ENCODE data around the gene CNNM2.

The CNNM2 gene

DNA sequence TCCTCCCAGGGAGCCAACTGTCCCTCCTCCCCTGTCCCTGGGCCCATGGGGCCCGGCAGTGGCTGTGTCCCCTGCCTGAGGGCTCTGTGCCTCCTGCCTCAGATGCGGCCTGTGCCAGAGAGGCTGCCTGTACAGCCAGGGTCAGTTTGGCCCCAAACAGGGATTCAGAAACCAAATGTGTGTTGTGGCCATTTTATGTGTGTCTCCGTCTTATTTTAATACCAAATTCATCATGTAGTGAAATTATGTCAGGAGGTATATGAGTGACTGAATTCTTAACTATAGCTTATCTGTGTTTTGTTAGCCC is 160.2 kb downstream of the CNNM2 start:
- no peak for DNase-seq

DNA sequence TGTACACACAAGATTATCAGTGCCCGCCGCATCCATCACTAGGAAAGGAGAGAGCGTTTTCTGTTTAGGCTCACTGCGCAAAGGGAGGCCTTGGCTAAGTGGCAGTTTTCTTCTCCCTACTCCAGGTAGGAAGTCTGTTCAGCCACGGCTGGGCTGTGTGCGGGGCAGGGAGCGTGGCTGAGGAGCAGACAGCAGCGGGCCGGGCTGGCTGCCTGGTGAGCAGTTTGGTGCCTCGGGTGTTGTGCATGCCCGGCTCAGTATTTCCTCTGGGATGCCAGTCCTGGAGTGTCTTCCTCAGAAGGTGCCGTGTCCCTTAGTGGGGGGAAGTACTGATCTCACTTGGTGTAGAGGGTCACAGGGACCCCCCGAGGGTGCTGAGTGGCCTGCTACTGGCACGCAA is 160.6 kb downstream of the CNNM2 start:
- DNase-seq, result no peak

DNA sequence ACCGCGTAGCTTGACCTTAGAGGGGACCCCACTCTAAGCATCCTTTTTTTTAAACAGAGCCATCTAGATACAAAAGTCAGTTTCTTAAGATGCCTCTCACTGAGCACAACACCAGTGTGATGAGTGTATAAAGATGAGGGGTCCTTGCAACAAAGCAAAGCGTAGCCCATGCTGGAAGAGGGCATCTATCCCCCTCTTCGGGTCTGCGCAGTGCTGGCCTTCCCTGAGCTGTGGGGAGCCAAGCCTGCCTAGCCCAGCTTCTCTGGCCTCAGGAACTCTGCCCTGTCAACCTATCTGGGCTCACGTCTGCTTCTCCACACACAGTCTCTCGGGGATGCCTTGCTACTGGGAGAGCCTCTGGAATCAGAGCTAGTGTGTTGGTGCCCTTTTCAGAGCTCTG is 161.0 kb downstream of the CNNM2 start:
- DNase-seq, result no peak

DNA sequence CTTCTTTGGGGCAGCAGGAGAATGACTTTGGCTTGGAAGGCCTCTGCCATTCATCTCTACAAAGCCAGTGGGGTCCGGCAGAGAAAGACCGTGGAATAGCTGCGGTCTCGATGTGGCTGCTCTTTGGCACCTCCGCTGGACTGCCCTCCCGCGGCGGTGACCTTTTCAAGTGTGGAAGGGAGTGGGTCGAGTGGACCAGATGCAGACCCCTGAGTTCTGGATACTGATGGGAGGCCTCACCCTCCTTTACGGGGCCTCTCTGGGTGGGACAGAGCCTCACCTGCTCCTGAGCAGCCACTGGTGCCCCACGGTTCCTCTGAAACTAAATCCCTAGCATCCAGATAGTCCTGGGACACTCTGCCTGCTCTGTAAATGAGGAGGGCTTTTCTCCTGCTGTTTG is 161.9 kb downstream of the CNNM2 start:
- no peak for DNase-seq

DNA sequence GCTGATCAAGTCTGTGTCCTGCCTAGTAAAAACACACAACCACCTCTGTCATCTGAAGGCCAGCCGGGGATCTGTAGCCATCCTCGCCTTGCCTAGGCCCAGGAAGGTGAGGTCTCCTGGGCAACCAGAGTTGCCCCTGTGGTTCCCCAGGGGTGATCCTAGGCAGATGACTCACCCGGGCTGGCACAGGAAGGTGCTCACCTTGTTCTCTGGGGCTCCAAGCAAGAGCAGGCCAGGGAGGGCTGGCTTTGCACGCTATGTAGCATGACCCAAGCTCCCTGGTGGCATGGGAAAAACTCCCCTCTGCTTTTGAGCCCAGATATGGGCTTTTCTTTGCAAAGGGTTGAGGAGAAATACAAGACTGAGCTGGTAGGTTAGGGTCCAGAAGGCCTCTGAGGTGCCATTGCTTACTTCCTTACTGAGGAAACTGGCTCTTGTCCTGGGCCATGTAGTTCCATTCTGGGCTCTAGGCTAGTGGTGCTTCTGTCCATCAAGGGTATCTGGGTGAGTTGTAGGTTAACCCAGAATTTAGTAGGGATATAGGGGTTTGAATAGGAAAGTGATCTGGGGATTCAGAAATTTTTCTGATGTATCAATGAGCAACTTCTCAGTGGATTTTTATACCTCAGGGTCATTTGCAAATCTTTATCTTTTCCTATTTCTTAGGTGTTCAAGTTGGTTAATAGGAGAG is 162.9 kb downstream of the CNNM2 start:
- DNase-seq, result no peak

DNA sequence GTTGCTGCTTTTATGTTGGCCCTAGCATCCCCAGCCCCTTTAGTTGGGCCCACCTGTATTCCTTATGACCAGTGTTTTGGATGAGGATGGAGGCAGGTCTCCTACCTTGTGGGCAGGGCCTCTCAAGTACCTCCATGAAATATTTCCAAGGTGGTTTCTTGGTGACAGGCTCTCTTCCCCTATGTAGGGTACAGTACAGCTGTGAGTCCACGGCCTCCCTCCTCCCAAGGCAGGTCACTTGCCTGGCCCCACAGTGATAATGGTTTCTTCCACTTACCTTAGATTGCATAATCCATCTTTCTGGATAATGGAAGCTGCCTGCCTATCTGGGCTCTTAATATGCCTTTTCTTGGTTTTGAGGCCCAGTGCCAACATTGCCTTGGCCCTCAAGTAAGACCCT is 164.6 kb downstream of the CNNM2 start:
- DNase-seq, result no peak

DNA sequence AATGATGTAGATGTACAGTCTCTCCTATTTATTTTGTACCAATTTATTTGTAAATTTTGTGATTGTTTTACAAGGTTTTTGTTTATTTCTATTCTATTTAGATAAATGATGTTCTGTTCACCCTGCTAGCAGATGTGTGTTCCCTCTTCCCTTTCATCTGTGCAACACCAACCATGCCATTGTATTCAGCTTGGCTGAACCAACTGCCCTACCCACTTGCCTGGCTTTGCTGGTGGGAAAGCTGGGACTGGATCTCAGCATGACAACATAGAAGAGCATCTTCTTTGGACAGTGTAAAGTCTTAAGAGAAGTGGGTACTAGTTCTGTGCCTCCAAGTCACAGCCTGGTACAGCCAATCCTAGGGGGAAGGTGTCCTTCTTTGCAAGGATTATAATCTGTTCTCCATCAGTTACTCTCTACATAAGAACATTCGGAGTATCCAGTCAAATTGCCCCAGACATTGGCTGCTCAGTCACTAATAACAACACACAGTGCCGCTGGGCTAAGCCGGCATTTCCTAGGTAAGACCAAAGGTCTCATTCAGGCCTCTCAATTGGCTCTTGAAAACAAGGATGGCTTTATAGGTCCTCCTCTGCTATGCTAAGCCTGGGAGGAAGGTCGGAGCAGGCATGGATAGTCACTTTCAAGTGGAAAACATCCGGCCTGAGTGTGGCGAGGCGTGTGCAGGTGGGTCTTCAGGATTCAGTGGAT is 165.3 kb downstream of the CNNM2 start:
- no peak for DNase-seq

DNA sequence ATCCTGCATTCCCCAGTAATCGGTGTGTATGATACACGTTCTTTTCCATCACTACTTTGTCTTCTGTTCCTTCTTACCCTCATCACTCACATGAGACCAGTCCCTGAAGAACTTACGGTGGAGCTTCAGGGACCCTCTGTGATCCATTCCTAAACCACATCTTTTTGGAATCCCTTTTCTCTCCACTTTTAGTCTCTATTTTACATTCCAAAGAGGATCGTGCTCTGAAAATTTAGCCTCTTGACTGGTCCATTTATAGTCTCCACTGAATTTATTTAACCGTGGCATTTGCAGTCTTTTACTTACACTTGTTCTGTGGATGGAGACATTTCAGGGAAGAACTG is 165.9 kb downstream of the CNNM2 start:
- no peak for DNase-seq

DNA sequence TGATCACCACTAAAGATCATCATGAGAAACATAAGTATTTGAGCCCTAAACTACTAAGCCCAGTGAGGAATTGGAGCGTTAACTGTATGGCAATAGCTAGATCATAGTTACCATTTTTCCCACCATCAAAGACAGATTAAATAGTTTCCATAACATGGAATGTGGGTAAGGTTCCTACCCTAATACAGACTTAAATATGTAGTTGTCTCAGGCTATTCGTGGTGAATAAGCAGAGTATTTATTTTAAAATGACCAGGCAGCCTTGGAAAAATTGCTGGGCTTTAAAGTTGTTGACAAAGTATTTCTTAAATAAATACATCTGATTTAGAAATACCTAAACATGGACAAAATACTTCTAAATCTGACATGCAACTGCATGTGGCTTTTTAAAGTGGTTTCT is 168.2 kb downstream of the CNNM2 start:
- no peak for DNase-seq

DNA sequence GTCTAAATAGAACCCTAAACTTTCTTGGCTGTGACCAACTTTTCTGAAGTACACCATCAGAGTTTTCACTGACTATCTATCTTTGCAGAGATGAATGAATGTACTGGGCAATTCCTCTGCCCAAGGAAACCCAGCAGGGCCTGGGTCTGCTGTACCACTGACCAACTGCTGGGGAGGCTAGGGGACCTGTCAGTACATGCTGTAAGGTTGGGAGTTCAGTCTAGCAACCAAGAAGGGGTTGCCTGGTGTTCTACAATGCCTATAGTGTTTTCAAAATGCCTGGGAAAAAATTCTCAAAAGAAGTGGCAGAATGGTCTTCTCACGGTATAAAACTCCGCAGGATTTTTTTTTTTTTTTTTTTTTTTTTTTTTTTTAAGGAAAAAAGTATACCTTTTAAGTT is 168.7 kb downstream of the CNNM2 start:
- DNase-seq, result no peak

DNA sequence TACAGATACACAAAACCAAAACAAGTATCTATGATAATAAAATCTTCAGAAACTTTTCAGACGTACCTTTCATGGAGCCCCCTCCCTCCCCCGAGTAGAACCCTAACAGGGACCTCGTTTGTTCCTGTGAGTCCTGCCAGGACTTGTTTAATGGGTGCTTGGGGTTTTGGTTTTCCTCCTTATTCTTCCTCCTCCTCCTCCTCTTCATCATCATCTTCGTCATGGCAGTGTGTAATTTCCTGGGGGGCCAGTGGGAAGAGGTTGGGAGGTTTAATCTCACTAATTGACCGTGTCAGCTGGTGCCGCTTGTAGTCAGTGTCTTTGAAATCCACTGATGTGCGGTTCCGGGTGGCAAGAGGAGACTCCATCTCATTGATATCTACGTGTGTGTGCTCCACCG is 171.4 kb downstream of the CNNM2 start:
- DNase-seq, result no peak

DNA sequence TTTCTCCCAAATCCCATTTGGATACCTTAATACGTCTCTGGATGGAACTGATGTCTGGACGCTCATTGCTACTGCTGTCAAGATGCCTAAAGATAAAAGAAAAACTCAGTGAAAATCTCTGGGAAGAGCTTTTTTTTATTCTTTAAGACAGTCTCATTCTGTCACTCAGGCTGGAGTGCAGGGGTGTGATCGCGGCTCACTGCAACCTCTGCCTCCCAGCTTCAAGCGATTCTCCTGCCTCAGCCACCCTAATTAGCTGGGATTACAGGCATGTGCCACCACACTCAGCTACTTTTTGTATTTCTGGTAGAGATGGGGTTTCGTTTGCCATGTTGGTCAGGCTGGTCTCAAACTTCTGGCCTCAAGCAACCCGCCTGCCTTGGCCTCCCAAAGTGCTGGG is 172.8 kb downstream of the CNNM2 start:
- no peak for DNase-seq

DNA sequence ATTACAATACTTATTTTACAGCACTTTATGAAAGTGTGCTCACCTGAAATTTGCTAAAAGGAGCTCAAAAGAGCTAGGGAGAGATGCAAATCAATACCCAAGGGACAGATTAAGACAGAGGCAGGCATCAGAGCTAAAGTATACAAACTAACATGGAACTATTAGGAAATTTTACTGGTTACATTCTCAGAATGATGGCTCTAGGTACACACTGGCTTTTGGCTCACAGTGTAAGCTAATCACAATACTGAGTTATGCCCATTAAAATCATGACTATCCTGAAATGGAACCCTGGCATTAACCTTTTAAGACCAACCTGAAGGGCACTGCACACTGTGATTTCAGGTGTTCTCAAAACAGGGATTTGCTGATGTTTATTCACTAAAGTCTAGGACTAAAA is 176.9 kb downstream of the CNNM2 start:
- DNase-seq, result no peak

DNA sequence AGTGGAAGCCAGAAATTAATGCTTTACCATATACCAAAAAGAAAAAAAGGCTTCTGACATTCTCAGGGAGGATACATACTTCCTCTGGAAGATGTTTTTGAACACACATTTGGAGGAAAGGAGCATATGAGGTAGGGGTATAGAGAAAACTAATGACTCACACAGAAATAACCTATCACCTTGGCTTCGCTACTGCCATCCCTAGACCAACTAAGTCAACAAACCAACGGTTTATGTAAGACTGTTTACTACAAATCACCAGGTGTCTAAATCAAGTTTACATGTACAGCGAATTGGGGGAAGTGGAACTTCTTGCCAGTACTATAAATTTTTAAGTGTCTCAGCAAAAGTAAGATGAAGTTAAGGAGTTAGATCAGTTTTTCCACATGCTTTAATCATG is 178.0 kb downstream of the CNNM2 start:
- no peak for DNase-seq

DNA sequence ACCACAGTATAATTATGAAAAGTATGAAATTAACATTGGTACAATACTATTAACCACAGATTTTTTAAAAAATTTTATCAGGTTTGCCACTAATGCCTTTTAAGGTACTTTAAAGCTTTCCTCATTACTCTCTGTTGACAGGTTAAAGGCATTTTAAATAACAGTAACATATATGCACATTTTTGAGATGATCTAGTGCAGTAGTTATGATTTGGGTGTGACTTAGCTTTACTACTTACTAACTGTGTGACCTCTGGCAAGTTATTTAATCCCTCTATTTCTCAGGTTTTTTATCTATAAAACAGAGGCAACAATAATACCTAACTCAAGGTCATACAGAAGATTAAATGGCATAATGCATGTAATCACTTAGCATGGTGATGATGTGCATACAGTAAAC is 180.1 kb downstream of the CNNM2 start:
- no peak for DNase-seq

DNA sequence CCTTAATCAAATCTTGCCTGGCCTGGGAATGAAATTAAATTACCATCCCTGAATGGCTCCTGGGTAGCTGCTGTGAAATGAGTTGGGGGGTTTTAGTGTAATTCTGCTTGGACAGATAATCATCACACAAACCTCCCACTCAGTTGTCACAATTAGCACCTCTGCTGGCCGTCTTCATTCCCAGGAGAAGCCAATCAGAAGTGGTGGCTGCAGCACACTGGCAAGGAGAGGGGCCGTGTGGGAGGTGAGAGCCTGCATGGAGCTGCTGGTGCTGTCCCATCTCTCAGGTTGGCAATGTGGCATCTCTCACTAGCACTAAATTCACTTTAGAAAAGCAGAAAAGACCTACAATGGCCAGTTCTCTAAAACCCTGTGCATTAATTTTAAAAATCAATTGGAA is 182.5 kb downstream of the CNNM2 start:
- DNase-seq, result no peak

DNA sequence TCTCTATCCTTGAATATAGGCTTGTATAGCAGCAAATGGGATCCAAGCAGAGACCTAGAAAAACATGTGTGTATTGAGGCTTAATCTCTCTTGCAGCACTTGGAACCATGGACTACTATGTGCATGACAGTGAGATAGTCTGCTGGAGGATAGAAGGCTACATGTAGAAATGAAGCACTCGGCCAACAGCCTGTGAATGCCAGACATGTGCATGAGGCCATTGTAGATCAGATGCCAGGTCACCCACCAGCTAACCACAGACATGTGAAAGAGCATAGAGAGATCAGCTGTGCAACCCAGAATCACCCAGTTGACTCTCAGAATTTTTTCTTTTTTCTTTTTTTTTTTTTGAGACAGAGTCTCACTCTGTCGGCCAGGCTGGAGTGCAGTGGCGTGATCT is 184.1 kb downstream of the CNNM2 start:
- DNase-seq, result no peak

DNA sequence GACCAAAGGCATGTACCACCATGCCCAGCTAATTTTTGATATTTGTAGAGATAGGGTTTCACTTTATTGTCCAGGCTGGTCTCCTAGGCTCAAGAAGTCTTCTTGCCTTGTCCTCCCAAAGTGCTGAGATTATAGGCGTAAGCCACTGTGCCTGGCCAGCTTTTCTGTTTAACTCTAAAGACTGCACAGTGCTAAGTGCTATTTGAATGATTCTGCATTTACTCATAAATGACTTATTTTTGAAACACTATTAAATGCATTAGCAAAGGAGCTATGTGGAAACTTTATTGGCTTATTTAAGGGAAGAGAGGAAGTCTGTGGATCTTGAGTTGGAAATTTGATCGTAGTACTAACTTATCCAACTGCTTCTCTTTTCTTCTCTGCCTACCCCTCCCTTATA is 185.9 kb downstream of the CNNM2 start:
- no peak for DNase-seq

DNA sequence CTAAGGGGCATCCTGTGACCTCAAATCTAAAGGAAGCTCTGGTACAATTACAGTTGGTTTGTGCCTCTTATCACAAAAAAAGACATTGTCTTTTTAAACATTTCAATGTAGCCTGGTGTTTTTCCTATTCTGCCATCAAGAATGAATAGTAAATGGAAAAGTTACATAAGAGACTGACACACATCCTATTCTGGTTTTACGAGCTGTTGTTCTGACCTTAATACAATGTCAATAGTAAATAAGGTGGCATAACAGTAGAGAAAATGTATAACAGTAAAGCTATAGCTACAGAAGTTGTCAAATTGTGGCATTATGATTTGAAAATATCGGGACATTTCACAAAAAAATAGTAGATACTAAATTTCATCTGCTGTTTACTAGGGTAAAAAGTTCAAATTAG is 186.6 kb downstream of the CNNM2 start:
- no peak for DNase-seq

DNA sequence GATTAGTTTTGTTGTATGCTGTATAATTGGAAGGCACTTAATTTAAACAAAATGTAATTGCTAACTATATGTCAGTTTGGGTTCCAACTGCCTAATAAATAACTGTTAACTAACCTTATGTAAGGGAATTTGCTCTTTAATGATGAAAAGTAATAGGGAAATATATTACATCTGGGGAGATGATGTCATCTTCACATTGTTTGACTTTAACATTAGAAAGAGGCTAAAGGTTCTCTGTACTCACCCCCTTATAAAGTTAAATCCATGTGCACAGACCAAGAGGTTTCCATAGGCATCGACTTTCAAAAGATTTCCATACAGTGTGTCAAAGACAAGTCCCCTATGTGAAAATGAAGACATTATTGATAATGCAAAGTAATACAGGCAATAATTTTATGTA is 187.4 kb downstream of the CNNM2 start:
- no peak for DNase-seq

DNA sequence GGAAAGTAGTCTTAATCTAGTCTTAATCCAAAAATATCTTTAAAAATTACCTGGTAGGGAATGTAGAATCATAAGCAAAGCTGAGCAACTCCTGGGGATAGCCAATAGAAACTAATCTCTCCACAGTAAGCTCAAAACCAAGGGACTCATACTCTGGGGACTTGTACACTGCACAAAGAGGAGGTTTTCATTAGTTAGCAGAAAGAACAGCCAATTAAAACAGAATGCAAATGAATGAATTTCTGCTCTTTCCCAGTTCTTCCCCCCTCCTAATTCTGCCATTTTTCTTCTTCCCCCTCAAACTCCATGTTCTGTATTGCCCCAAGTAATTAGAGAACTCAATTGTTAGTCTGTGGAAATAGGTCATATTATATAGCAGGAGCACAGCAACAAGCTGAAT is 188.4 kb downstream of the CNNM2 start:
- no peak for DNase-seq

DNA sequence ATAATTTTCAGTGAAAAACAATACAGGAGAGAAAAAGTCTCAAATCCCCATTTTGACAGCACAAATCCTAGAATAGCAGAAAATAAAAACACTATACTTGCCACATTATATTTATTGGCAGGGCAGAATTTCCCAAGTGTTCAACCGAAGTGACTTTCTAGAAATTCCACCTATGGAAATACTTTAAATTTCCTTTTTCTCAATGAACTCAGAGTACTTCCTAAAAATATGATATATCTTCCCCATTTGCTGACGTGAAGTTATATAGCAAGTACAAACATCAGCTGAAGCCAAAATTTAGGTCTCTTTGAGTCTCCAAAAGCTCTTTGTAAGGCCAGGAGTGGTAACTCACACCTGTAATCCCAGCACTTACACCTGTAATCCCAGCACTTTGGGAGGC is 191.7 kb downstream of the CNNM2 start:
- DNase-seq, result no peak

DNA sequence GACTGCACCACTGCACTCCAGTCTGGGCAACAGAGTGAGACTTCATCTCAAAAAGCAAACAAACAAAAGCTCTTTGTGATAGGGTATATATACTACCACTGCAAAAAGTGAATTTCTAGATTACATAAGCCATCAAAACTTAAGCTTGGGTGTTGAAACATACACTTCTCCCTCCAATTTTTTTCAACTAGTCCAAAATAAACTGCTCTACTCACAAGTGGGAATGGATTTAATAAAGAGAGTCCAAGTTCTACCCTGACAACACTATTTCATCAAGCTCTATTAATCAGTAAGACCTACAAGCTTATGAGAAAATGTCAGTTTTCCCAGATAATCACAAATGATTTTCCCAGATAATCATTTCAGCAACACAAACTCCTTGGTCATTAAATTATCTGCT is 192.3 kb downstream of the CNNM2 start:
- no peak for DNase-seq

DNA sequence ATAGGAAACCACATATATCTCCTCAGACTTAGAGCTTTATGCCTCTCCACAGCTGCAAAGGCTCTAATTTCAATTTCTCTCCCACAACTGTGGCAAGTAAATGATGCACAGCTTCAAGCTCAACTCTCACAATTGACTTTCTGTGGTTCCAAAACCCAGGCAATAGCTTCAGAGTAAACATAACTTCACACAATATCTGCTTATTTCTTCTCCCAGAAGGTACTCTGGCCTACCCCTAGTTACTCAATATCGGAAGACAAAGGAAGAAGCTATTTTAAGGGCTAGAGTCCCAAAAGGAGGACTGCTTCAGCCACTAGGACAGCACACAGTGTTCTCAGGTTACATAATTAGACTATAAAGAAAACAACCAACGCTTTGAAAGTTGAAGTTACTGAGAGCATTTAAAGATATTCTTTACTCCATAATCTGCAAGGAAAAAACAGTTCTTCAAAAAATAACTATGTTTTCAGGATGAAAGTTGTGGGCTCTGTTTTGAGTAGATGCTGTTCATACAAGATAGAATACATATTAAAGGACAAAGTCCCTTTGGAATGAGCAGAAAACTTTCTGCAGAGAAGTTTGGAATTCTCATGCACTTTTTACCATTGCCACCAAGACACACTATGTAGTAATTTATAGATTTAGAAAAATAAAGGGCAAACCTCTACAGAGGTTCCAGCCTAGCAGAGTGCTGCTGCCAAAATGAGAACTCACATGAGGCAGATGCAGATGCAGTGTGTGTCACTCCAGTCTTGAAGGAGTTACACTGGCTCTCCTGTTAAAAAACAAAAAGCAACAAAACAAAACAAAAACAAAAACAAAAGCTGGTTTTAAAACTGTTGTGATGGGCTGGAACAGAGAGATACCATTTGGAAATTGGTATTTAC is 193.2 kb downstream of the CNNM2 start:
- DNase-seq, result no peak
